ENCODE results near the gene TMEM132C. TPM values are rescaled to one million over a fixed set of nuclear protein-coding genes. Genes with fewer than 3 reads are reported as not detected.

TMEM132C gene
- total RNA-seq, 1 donor from 2014 or later = not detected

DNA sequence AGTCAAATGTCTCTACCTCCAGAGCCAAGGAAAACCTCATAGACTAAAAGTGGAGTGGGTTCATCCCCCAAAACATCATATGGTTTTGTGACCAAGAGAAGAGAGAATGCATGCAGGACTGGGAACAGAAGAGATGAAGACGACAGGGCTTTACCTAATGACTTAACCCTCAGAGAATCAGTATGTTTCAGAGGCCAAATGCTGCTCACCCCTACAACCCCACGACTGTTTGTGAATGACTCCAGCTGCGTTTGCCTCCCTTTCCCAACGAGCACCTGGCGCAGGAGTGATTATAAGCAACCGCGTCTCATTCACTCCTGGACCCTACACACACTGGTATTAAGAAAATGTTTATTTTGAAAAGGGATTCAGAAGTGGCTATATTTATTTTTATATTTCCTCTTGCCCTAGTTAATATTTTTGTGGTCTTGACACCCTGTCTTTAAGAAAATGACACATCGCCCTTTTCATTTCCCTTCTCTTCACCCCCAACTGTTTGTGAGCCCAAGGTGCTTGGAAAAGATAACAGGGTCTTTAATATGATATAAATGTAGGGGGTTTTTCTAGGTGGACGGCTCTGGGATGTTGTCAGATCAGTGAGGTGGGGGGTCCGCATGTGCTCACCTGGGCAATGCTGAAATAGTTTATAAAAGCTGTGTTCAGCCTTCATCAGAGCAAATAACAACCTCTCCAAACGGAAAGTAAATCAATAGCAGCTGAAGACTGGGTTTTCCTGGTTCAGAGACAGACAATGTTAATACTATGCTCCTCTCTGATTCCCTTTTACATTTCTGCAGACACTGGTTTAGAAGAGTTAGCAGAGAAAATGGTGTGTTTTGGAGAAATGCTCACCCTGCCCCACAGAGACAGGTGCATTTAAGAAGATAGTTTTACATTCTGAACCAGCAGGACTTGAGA, 479.1 kb downstream of the TMEM132C start:
- no peak for DNase-seq (ENCODE audit: extremely low read depth, low read depth, low spot score)

DNA sequence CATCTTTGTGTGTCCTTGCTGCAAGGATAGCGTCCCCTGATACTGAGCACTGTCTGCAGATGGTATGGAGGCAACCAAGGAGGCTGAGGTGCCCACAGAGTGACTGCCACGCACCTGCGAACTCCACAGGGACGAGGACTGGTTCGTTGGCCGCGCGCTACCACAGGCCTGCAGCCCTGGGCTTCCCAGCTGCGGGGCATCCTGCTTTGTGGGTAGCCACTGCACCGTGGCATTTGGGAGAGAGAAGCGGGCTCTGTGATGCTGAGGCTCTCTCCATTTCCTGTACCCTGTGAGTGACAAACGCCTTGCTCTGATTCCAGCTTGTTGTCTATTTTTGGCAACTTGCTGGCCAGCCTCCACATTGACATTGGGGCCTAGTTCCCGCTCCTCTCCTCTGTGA, 480.5 kb downstream of the TMEM132C start:
- no peak for DNase-seq (ENCODE audit: extremely low read depth, low read depth, low spot score)

DNA sequence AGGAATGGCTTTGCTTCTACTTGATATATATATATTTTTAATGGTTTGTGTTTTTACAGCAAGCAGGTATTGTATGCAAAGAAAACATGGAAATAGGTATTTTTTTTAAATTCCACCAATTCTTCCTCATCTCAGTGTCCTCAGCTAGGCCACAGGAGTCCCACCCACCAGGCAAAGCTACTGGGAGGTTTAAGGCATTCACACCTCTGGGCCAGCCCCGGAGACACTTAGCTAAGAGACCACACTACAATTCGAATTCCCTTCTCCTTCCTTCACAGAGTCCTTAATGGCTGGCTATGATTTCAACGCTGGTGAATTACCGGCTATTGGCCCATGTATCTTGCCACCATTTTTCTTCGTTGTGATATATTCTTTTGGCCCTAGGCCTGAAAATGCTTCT, 485.4 kb downstream of the TMEM132C start:
- no peak for DNase-seq (ENCODE audit: extremely low read depth, low read depth, low spot score)

DNA sequence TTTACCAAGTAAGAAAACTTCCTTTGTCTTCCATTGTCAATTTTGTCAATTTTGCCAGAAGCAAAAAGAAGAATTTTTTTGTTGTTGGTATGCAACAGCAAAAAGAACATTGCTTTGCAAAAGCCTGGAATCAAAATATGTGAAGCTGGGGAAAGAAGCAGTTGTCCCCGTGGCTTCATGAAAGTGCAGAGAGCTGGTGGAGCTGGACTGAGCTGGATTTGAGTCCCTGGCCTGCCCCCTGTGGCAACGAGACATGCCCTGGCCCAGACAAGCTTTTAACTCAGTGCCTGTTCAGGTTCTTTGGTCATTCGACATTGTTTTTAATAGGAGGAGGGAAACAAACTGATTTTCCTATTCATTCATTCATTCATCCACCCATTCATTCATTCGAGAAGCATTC, 486.5 kb downstream of the TMEM132C start:
- no peak for DNase-seq (ENCODE audit: extremely low read depth, low read depth, low spot score)

DNA sequence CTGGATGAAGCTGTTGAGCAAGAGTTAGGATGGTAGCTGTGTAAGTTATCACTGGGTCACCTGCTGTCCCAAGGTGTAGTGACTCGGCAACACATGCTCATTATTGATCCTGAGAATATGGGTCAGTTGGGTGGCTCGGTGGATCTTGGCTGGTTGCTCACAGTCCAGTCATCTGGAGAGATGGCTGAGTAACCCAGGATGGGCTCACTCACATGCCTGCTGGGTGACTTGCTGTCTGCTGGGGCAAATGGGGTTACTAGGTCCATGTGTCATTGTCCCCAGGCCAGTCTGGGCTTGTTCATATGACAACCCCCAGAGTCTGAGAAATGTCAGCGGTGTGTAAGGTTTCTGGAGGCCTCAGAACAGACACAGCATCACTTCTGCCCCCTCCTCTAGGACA, 487.3 kb downstream of the TMEM132C start:
- no peak for DNase-seq (ENCODE audit: extremely low read depth, low read depth, low spot score)

DNA sequence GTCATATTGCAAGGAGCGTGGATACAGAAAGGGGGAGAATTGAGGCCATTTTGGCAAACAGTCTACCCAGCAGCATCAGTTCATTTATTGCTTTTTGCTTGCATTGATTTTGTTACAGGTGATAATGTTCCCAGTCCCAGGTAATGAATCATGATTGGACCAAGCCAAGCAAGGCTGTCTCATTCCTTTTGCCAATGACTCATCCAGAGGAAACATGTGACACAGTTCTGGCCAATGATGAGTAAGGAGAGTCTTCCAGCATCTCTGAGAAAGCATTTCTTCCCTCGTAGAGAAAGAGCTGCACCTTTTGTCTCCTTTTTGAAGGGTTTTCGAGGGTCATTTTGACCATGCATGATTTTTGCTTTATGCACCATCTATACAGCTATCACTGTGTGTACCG, 488.6 kb downstream of the TMEM132C start:
- no peak for DNase-seq (ENCODE audit: extremely low read depth, low read depth, low spot score)
